Neural cell (in vitro differentiated cells): Measurements from ENCODE around the gene ERP27. TPM values are rescaled to one million over a fixed set of nuclear protein-coding genes. Genes with fewer than 3 reads are reported as not detected.

Source experiments
- H2AFZ ChIP-seq: fragments of 200-600, 300-800 bp; sonication (generic), shearing (Covaris generic); 2 replicates; pipeline ENCODE4 v1.6.0; 2014; ENCODE audit warnings: low read depth, mild to moderate bottlenecking, antibody characterized with exemption, low read length, moderate library complexity
- H3F3A ChIP-seq: fragments of 200-600 bp; shearing (Covaris generic); 2 replicates; pipeline ENCODE4 v1.6.1; 2016; ENCODE audit warnings: mild to moderate bottlenecking, moderate library complexity, mixed read lengths, antibody characterized with exemption, low read length; ENCODE audit not compliant: insufficient read depth, poor library complexity, severe bottlenecking
- H3K27ac ChIP-seq: fragments of 200-600, 300-800 bp; sonication (generic), shearing (Covaris generic); 2 replicates; pipeline ENCODE4 v1.5.1; 2014; ENCODE audit warnings: mild to moderate bottlenecking, low read length, moderate library complexity
- H3K27me3 ChIP-seq: fragments of 300-800, 200-600 bp; sonication (generic), shearing (Covaris generic); 2 replicates; pipeline ENCODE4 v1.6.0; 2014; ENCODE audit warnings: mild to moderate bottlenecking, low read depth, low read length, moderate library complexity; ENCODE audit not compliant: insufficient read depth
- H3K36me3 ChIP-seq: fragments of 300-800, 200-600 bp; sonication (generic), shearing (Covaris generic); 2 replicates; pipeline ENCODE4 v1.5.1; 2014; ENCODE audit warnings: mild to moderate bottlenecking, antibody characterized with exemption, low read length, moderate library complexity; ENCODE audit not compliant: insufficient read depth
- H3K4me2 ChIP-seq: fragments of 300-800, 200-600 bp; sonication (generic), shearing (Covaris generic); 2 replicates; pipeline ENCODE4 v1.6.0; 2014; ENCODE audit warnings: mild to moderate bottlenecking, low read length
- H3K4me3 ChIP-seq: fragments of 300-800, 200-600 bp; sonication (generic), shearing (Covaris generic); 2 replicates; pipeline ENCODE4 v1.5.1; 2014; ENCODE audit warnings: mild to moderate bottlenecking, low read length, moderate library complexity
- H3K79me2 ChIP-seq: fragments of 200-600 bp; shearing (Covaris generic); replicated peaks from 2 replicates; pipeline ENCODE4 v1.6.0; 2014; ENCODE audit warnings: mild to moderate bottlenecking, low read length, moderate library complexity; ENCODE audit not compliant: insufficient read depth
- H3K9ac ChIP-seq: fragments of 300-800, 200-600 bp; sonication (generic), shearing (Covaris generic); 2 replicates; pipeline ENCODE4 v1.6.1; 2016; ENCODE audit warnings: mild to moderate bottlenecking, low read length, mixed read lengths
- H3K9me2 ChIP-seq: fragments of 200-600 bp; shearing (Covaris generic); 2 replicates; pipeline ENCODE4 v1.6.1; 2016; ENCODE audit warnings: mild to moderate bottlenecking, low read length, mixed read lengths; ENCODE audit not compliant: insufficient read depth
- H3K9me3 ChIP-seq: fragments of 200-600, 300-800 bp; sonication (generic), shearing (Covaris generic); 2 replicates; pipeline ENCODE4 v1.6.1; 2016; ENCODE audit warnings: mild to moderate bottlenecking, mixed run types, low read length, moderate library complexity, mixed read lengths
- H4K20me1 ChIP-seq: fragments of 200-600 bp; shearing (Covaris generic); 2 replicates; pipeline ENCODE4 v1.6.1; 2016; ENCODE audit warnings: mild to moderate bottlenecking, mixed run types; ENCODE audit not compliant: insufficient read depth
- CTCF ChIP-seq: fragments of 450-650 bp; IDR thresholded peaks from 2 replicates; pipeline ENCODE4 v1.5.1; 2014; ENCODE audit warnings: antibody characterized with exemption, mild to moderate bottlenecking, moderate library complexity; ENCODE audit not compliant: poor library complexity, severe bottlenecking
- EP300 ChIP-seq: fragments of 450-650 bp; conservative IDR thresholded peaks from 2 replicates; pipeline ENCODE4 v1.6.1; 2014; ENCODE audit warnings: antibody characterized with exemption, mild to moderate bottlenecking, moderate library complexity; ENCODE audit not compliant: poor library complexity, severe bottlenecking
- EZH2 ChIP-seq: fragments of 200-600, 300-800 bp; shearing (Covaris generic), sonication (generic); IDR thresholded peaks from 2 replicates; pipeline ENCODE4 v1.6.1; 2014; ENCODE audit warnings: antibody characterized with exemption, low read length, borderline replicate concordance, mild to moderate bottlenecking; ENCODE audit not compliant: insufficient read depth, poor library complexity, severe bottlenecking
- MXI1 ChIP-seq: fragments of 450-650 bp; conservative IDR thresholded peaks from 2 replicates; pipeline ENCODE4 v1.6.1; 2014; ENCODE audit warnings: antibody characterized with exemption, mild to moderate bottlenecking; ENCODE audit not compliant: poor library complexity, severe bottlenecking
- POLR2AphosphoS5 ChIP-seq: IDR thresholded peaks from 2 replicates; pipeline ENCODE4 v1.6.1; 2012
- RAD21 ChIP-seq: fragments of 450-650 bp; conservative IDR thresholded peaks from 2 replicates; pipeline ENCODE4 v1.6.1; 2014; ENCODE audit warnings: antibody characterized with exemption, mild to moderate bottlenecking, moderate library complexity
- REST ChIP-seq: IDR thresholded peaks from 2 replicates; pipeline ENCODE4 v1.6.1; 2012; ENCODE audit warnings: borderline replicate concordance
- SMC3 ChIP-seq: fragments of 450-650 bp; conservative IDR thresholded peaks from 2 replicates; pipeline ENCODE4 v1.6.1; 2014; ENCODE audit warnings: antibody characterized with exemption, mild to moderate bottlenecking, moderate library complexity; ENCODE audit not compliant: poor library complexity
- TAF1 ChIP-seq: IDR thresholded peaks from 2 replicates; pipeline ENCODE4 v1.6.1; 2012; ENCODE audit warnings: low read depth
- polyA plus RNA-seq: library from polyadenylated mRNA; depleted of rRNA; stranded (reverse); fragments of >200 nt; gene quantifications from 2 replicates; pipeline ENCODE4 v1.2.3, GENCODE V29; 2014

Gene ERP27
- polyA plus RNA-seq, 1 donor from 2014 or later, result not detected

DNA sequence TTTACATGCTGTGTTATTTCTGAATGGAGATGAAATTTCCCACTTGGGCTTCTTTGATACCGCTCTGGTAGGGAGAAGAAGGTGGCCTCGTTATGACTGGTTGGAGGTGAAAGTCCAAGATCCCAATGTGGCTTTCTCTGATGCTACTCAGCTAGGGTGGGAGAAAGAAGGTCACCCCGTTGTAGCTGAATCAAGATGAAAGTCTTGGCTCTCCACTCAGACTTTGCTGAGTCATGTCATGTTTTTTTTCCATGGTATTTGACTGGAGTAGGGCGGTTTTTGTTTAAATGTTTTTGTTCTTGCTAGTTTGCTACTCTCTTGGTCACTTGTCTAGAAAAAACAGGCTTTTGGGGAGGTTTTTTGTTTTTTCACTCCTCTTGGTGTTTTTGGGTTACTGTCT, 32.1 kb upstream of the ERP27 start:
- H3K36me3 ChIP-seq, result no peaks in the 10 kb centered on the region
- no peak overlapping the region for H3K27ac ChIP-seq
- no peak overlapping the region for H3K9ac ChIP-seq
- H3K9me2 ChIP-seq, result no peaks in the 10 kb centered on the region
- no peaks in the 10 kb centered on the region for H4K20me1 ChIP-seq
- no peaks in the 10 kb centered on the region for H3F3A ChIP-seq
- no peaks in the 10 kb centered on the region for H3K79me2 ChIP-seq
- no peak overlapping the region for H3K4me2 ChIP-seq
- H2AFZ ChIP-seq, result no peak overlapping the region
- H3K27me3 ChIP-seq, result no peaks in the 10 kb centered on the region
- TF ChIP-seq CTCF (no peak), EP300 (no peak), SMC3 (no peak), MXI1 (no peak), RAD21 (no peak), POLR2AphosphoS5 (no peak), EZH2 (no peak), REST (no peak), TAF1 (no peak)
- no peaks in the 10 kb centered on the region for H3K9me3 ChIP-seq
- H3K4me3 ChIP-seq, result no peak overlapping the region

DNA sequence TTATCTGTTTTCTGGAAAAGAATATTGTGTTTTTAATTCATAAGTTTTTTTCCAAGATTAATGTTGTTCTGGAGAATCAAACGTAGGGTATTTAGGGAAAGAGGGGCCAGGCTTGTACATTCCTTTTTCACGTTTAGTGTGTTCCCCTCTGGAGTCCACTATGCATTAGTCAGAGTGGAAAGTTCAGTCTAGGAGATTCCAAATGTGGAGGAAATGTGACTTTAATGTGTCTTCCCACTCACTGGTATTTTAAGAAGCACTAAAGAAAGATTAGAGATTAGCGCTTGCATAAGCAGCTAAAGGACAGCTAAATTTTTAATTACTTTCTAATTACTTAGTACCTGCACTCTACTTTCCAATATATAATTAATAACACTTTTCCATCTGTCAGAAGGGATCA, 30.1 kb upstream of the ERP27 start:
- Histone ChIP-seq H3K9me3 (no peaks in the 10 kb centered on the region), H2AFZ (no peak overlapping the region), H3K4me3 (no peak overlapping the region), H3K36me3 (no peaks in the 10 kb centered on the region), H3K9me2 (no peaks in the 10 kb centered on the region), H4K20me1 (no peaks in the 10 kb centered on the region), H3K9ac (no peak overlapping the region), H3K79me2 (no peaks in the 10 kb centered on the region), H3K4me2 (no peak overlapping the region), H3K27ac (no peak overlapping the region), H3F3A (no peaks in the 10 kb centered on the region), H3K27me3 (no peaks in the 10 kb centered on the region)
- no peak for TF ChIP-seq RAD21
- TF ChIP-seq EP300, result no peak
- TF ChIP-seq TAF1, result no peak
- TF ChIP-seq SMC3, result no peak
- no peak for TF ChIP-seq REST
- TF ChIP-seq CTCF, result no peak
- TF ChIP-seq MXI1, result no peak
- TF ChIP-seq POLR2AphosphoS5, result no peak
- TF ChIP-seq EZH2, result no peak
